Thyroid gland (tissue), 4 donors: Measurements from ENCODE around the gene MRGPRE.

Experiments
- POLR2A ChIP-seq, 2 donors: fragments of 450-650 bp; IDR thresholded peaks; one replicate each; pipeline ENCODE4 v1.6.1; 2017; ENCODE audit warnings: antibody characterized with exemption in 2 of 2, mild to moderate bottlenecking in 2 of 2, moderate library complexity in 1 of 2
- TF ChIP-seq, protein P1 (sequence below), 6 experiments: fragments of 200-600 bp in 3 of 6; fragments of 450-650 bp in 3 of 6; sonication (generic) in 3 of 6; IDR thresholded peaks; one replicate each; pipeline ENCODE4 v1.5.1; 2016 to 2019; ENCODE audit warnings: antibody characterized with exemption in 6 of 6, mild to moderate bottlenecking in 2 of 6, inconsistent platforms in 1 of 6, moderate library complexity in 1 of 6

DNA sequence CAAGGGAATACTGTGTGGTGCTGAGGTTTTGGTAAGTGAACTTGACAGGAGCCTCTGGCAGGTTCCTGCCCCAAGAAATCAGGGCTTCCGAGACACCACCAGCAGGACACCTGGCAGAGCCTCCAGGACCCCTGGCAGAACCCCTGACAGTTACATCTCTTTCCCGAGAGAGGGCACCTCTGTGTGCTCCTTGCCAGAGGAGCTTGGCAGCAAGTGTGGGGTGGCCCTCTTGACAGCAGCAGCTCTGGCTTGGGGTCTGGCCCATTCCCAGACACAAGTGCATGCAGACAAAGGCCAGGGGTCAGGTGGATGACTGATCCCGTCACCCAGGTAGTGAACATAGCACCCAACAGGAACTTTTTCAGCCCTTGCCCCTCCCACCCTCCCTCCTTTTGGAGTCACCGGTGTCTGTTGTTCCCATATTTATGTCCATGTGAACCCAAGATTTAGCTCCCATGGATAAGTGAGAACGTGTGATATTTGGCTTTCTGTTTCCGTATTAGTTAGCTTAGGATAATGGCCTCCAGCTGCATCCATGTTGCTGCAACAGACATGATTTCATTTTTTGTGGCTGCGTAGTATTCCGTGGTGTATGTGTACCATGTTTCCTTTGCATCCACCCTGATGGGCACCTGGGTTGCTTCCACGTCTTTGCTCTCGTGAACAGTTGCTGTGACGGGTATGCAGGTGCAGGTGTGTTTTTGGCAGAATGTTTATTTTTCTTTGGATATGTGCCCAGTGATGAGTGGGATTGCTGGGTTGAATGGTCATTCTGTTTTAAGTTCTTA, 45.9 kb downstream of the MRGPRE start:
- TF ChIP-seq, protein P1, sequence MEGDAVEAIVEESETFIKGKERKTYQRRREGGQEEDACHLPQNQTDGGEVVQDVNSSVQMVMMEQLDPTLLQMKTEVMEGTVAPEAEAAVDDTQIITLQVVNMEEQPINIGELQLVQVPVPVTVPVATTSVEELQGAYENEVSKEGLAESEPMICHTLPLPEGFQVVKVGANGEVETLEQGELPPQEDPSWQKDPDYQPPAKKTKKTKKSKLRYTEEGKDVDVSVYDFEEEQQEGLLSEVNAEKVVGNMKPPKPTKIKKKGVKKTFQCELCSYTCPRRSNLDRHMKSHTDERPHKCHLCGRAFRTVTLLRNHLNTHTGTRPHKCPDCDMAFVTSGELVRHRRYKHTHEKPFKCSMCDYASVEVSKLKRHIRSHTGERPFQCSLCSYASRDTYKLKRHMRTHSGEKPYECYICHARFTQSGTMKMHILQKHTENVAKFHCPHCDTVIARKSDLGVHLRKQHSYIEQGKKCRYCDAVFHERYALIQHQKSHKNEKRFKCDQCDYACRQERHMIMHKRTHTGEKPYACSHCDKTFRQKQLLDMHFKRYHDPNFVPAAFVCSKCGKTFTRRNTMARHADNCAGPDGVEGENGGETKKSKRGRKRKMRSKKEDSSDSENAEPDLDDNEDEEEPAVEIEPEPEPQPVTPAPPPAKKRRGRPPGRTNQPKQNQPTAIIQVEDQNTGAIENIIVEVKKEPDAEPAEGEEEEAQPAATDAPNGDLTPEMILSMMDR (IDR thresholded peaks at IDR 0.05) = no peak
- TF ChIP-seq POLR2A (IDR thresholded peaks at IDR 0.05) = no peak
